H1 (cell line): ENCODE measurements around the gene OR8A1. TPM values are rescaled to one million over a fixed set of nuclear protein-coding genes. Genes with fewer than 3 reads are reported as not detected.

Experiments
- CTCF ChIA-PET: fragments of 300-600 bp; sonication (Branson Sonifier 250); formaldehyde crosslinking; loops from one replicate; lab custom pipeline; 2021; ENCODE audit not compliant: partially characterized antibody; lab: Charles Lee
- POLR2A ChIA-PET: fragments of 300-600 bp; sonication (Branson Sonifier 250); formaldehyde crosslinking; loops from one replicate; lab custom pipeline; 2021; ENCODE audit warnings: inconsistent platforms; ENCODE audit not compliant: partially characterized antibody; lab: Charles Lee
- DNase-seq, 2 experiments: peaks; one replicate each; pipeline versions ENCODE4 v3.0.0 to v3.0.0-alpha.2; 2010 to 2022; ENCODE audit warnings: low spot score in 2 of 2, low read depth in 1 of 2, mixed read lengths in 1 of 2
- FAIRE-seq: peaks from 2 replicates; lab custom pipeline; 2011; peaks lifted over from hg19 to GRCh38; lab: Jason Lieb, UNC
- H2AFZ ChIP-seq: 2 replicates; pipeline ENCODE4 v1.8.1; 2012; ENCODE audit warnings: low read length, inconsistent platforms
- H2AK5ac ChIP-seq: 2 replicates; pipeline ENCODE4 v1.6.1; 2013; ENCODE audit warnings: low read depth, low read length
- H2BK120ac ChIP-seq: replicated peaks from 2 replicates; pipeline ENCODE3; 2013; ENCODE audit warnings: low read depth, low read length, inconsistent platforms
- H2BK12ac ChIP-seq: 2 replicates; pipeline ENCODE4 v1.6.1; 2013; ENCODE audit warnings: low read depth, low read length
- H2BK15ac ChIP-seq: 2 replicates; pipeline ENCODE4 v1.6.1; 2013; ENCODE audit warnings: low read length
- H2BK20ac ChIP-seq: 2 replicates; pipeline ENCODE4 v1.6.1; 2013; ENCODE audit warnings: low read length
- H2BK5ac ChIP-seq: 2 replicates; pipeline ENCODE4 v1.6.1; 2013; ENCODE audit warnings: low read depth, low read length
- H3K14ac ChIP-seq: 2 replicates; pipeline ENCODE4 v1.6.1; 2013; ENCODE audit warnings: inconsistent platforms; ENCODE audit not compliant: insufficient read length
- H3K18ac ChIP-seq: 2 replicates; pipeline ENCODE4 v1.6.1; 2013; ENCODE audit warnings: low read length; ENCODE audit errors: extremely low read depth
- H3K23ac ChIP-seq: 2 replicates; pipeline ENCODE4 v1.6.1; 2013; ENCODE audit warnings: inconsistent platforms; ENCODE audit not compliant: insufficient read length
- H3K23me2 ChIP-seq: 2 replicates; pipeline ENCODE4 v1.6.1; 2013; ENCODE audit warnings: low read depth, low read length
- H3K27ac ChIP-seq: 2 replicates; pipeline ENCODE4 v1.6.1; 2011; ENCODE audit warnings: low read depth, low read length, inconsistent platforms
- H3K27me3 ChIP-seq, 4 experiments: replicated peaks in 1 of 4; 1 replicate in 1 of 4; 2 replicates in 3 of 4; pipeline versions ENCODE4 v1.6.1 to v1.8.1; 2011 to 2013; ENCODE audit warnings: low read length in 3 of 4, mild to moderate bottlenecking in 3 of 4, inconsistent platforms in 2 of 4, mixed read lengths in 2 of 4, moderate library complexity in 1 of 4; ENCODE audit not compliant: control insufficient read depth in 3 of 4, insufficient read depth in 3 of 4; ENCODE audit errors: extremely low read depth in 1 of 4
- H3K36me3 ChIP-seq, 4 experiments: 2 replicates each; pipeline versions ENCODE4 v1.6.1 to v1.8.1; 2011 to 2013; ENCODE audit warnings: mild to moderate bottlenecking in 4 of 4, low read length in 3 of 4, moderate library complexity in 2 of 4, control low read depth in 1 of 4, inconsistent platforms in 1 of 4; ENCODE audit not compliant: insufficient read depth in 4 of 4, control insufficient read depth in 2 of 4
- H3K4ac ChIP-seq: replicated peaks from 2 replicates; pipeline ENCODE3; 2013; ENCODE audit warnings: low read length, low read depth, mixed read lengths, inconsistent platforms; ENCODE audit not compliant: insufficient read length
- H3K4me1 ChIP-seq, 4 experiments: replicated peaks in 1 of 4; 1 replicate in 1 of 4; 2 replicates in 3 of 4; pipeline versions ENCODE4 v1.6.1 to v1.8.1; 2011 to 2013; ENCODE audit warnings: low read length in 3 of 4, inconsistent platforms in 2 of 4, mixed read lengths in 1 of 4; ENCODE audit not compliant: insufficient read depth in 4 of 4, control insufficient read depth in 3 of 4
- H3K4me2 ChIP-seq, 2 experiments: 2 replicates each; pipeline versions ENCODE4 v1.6.1 to v1.8.1; 2011 to 2013; ENCODE audit warnings: low read depth in 2 of 2, low read length in 2 of 2, control low read depth in 1 of 2, inconsistent platforms in 1 of 2, mild to moderate bottlenecking in 1 of 2; ENCODE audit not compliant: insufficient read depth in 1 of 2
- H3K4me3 ChIP-seq, 4 experiments: fragments of 200-600, 300-600 bp in 1 of 4; sonication (generic), shearing (Covaris generic), sonication (Bioruptor Twin) in 1 of 4; 2 replicates each; pipeline versions ENCODE4 v1.5.1 to v1.8.1; 2011 to 2016; ENCODE audit warnings: low read length in 4 of 4, low read depth in 3 of 4, control low read depth in 2 of 4, inconsistent platforms in 2 of 4, mild to moderate bottlenecking in 2 of 4, mixed read lengths in 1 of 4, moderate library complexity in 1 of 4; ENCODE audit not compliant: insufficient read depth in 2 of 4; ENCODE audit errors: extremely low read depth in 1 of 4
- H3K56ac ChIP-seq: replicated peaks from 2 replicates; pipeline ENCODE3; 2013; ENCODE audit warnings: low read depth, mild to moderate bottlenecking, mixed read lengths, low read length, inconsistent platforms; ENCODE audit not compliant: insufficient read length
- H3K79me1 ChIP-seq: 2 replicates; pipeline ENCODE4 v1.6.1; 2013; ENCODE audit warnings: low read depth, low read length, control low read depth
- H3K79me2 ChIP-seq, 2 experiments: 2 replicates each; pipeline versions ENCODE4 v1.6.1 to v1.8.1; 2012 to 2013; ENCODE audit warnings: low read length in 2 of 2, mild to moderate bottlenecking in 2 of 2, inconsistent platforms in 1 of 2; ENCODE audit not compliant: insufficient read depth in 2 of 2, control insufficient read depth in 1 of 2
- H3K9ac ChIP-seq, 4 experiments: replicated peaks in 1 of 4; 1 replicate in 1 of 4; 2 replicates in 3 of 4; pipeline versions ENCODE4 v1.6.1 to v1.8.1; 2011 to 2013; ENCODE audit warnings: low read depth in 3 of 4, low read length in 3 of 4, control low read depth in 2 of 4, mild to moderate bottlenecking in 2 of 4, moderate library complexity in 2 of 4, inconsistent platforms in 1 of 4; ENCODE audit errors: extremely low read depth in 1 of 4
- H3K9me3 ChIP-seq, 2 experiments: 2 replicates each; pipeline versions ENCODE4 v1.6.1 to v1.8.1; 2012 to 2013; ENCODE audit warnings: mild to moderate bottlenecking in 2 of 2, moderate library complexity in 2 of 2, control low read depth in 1 of 2, inconsistent platforms in 1 of 2, low read depth in 1 of 2, low read length in 1 of 2, mixed read lengths in 1 of 2; ENCODE audit not compliant: insufficient read depth in 2 of 2
- H4K20me1 ChIP-seq, 2 experiments: replicated peaks in 1 of 2; 2 replicates each; pipeline versions ENCODE3 to v1.8.1; 2011 to 2013; ENCODE audit warnings: inconsistent platforms in 2 of 2, low read length in 2 of 2, mild to moderate bottlenecking in 1 of 2; ENCODE audit not compliant: insufficient read depth in 2 of 2, control insufficient read depth in 1 of 2
- H4K5ac ChIP-seq: 2 replicates; pipeline ENCODE4 v1.6.1; 2013; ENCODE audit warnings: low read length, low read depth, mixed read lengths, inconsistent platforms; ENCODE audit not compliant: insufficient read length
- H4K8ac ChIP-seq: 2 replicates; pipeline ENCODE4 v1.8.0; 2013; ENCODE audit warnings: mild to moderate bottlenecking, moderate library complexity, low read length, inconsistent platforms; ENCODE audit not compliant: insufficient read depth; ENCODE audit errors: extremely low read depth
- H4K91ac ChIP-seq: replicated peaks from 2 replicates; pipeline ENCODE3; 2013; ENCODE audit warnings: low read length, mixed read lengths, inconsistent platforms; ENCODE audit not compliant: insufficient read length
- BACH1 ChIP-seq: IDR thresholded peaks from 2 replicates; pipeline ENCODE4 v1.6.1; 2012; ENCODE audit warnings: low read length, improper control_type of control experiment
- CTBP2 ChIP-seq: IDR thresholded peaks from 2 replicates; pipeline ENCODE4 v1.7.0; 2011; ENCODE audit warnings: borderline replicate concordance, mild to moderate bottlenecking, moderate library complexity, mixed read lengths, low read length; ENCODE audit not compliant: insufficient read depth, insufficient read length
- EP300 ChIP-seq, 2 experiments: IDR thresholded peaks; 1 replicate in 1 of 2; 2 replicates in 1 of 2; pipeline ENCODE4 v1.6.1; 2011 to 2012; ENCODE audit warnings: low read depth in 2 of 2, low read length in 2 of 2, mild to moderate bottlenecking in 2 of 2, borderline replicate concordance in 1 of 2, inconsistent platforms in 1 of 2, moderate library complexity in 1 of 2
- GABPA ChIP-seq: IDR thresholded peaks from 2 replicates; pipeline ENCODE4 v1.6.1; 2011; ENCODE audit warnings: mild to moderate bottlenecking, low read length, moderate library complexity, borderline replicate concordance; ENCODE audit not compliant: insufficient read depth
- GTF2F1 ChIP-seq: IDR thresholded peaks from 2 replicates; pipeline ENCODE4 v1.6.1; 2012; ENCODE audit warnings: low read depth, low read length, improper control_type of control experiment, borderline replicate concordance
- POLR2AphosphoS5 ChIP-seq: IDR thresholded peaks from 2 replicates; pipeline ENCODE4 v1.6.1; 2011; ENCODE audit warnings: low read depth, low read length
- SRF ChIP-seq: IDR thresholded peaks from 2 replicates; pipeline ENCODE4 v1.6.1; 2011; ENCODE audit warnings: mild to moderate bottlenecking, low read depth, low read length, moderate library complexity
- WGBS, 2 experiments: shearing (Covaris generic) in 1 of 2; methylation state at CpG; one replicate each; pipeline versions ENCODE4 v1.1.6 to v1.1.7; 2013 to 2015; ENCODE audit warnings: low lambda C conversion rate in 2 of 2, mixed read lengths in 2 of 2, inconsistent platforms in 1 of 2, low coverage in 1 of 2, missing lambda C conversion rate in 1 of 2; ENCODE audit not compliant: insufficient replicate concordance in 2 of 2, insufficient coverage in 1 of 2, insufficient read length in 1 of 2; ENCODE audit errors: extremely low coverage in 1 of 2, missing lambda C conversion rate in 1 of 2; 5-methylcytosine and 5-hydroxymethylcytosine counted together
- polyA plus RNA-seq, 7 experiments: library from polyadenylated mRNA; depleted of rRNA in 3 of 7; stranded (reverse) in 5 of 7; unstranded in 2 of 7; fragments of >200 nt in 5 of 7; fragments of 200-250 nt in 2 of 7; gene quantifications; 1 replicate in 5 of 7; 2 replicates in 1 of 7; 4 replicates in 1 of 7; pipeline versions ENCODE4 v1.2.1 to v1.2.3, GENCODE V29; 2011 to 2013; ENCODE audit warnings: missing spikeins in 2 of 7, mixed read lengths in 2 of 7
- total RNA-seq: library from RNA; stranded (reverse); fragmentation: NEBNext Ultra II Directional; extraction: Animal tissue kit (Norgen Biotek cat#: 25700); gene quantifications from 2 replicates; pipeline ENCODE4 v1.2.1, GENCODE V29; 2021

OR8A1 gene
- total and polyA plus RNA-seq, 2 of the 8 experiments (the other 6 are each of a cell fraction or from before 2014, with no cell fraction given), result not detected

GRCh38 chr11:124612045-124612444 is 42.2 kb downstream of the OR8A1 start:
- H3K23ac ChIP-seq, result no peak overlapping the region
- no peak overlapping the region for H4K5ac ChIP-seq
- no peak overlapping the region for H2AK5ac ChIP-seq
- no peak overlapping the region for H4K91ac ChIP-seq
- H2BK5ac ChIP-seq, result no peak overlapping the region
- no peak overlapping the region for H3K4me2 ChIP-seq
- H3K9me3 ChIP-seq, result no peaks in the 10 kb centered on the region
- no peak for FAIRE-seq
- 94% methylated on average over 3 of the region's 3 CpGs; no CpG with 5 or more reads in 1 of the 2 experiments for WGBS, 2 experiments
- no peak overlapping the region for H2BK20ac ChIP-seq
- no peak overlapping the region for H2AFZ ChIP-seq
- H4K8ac ChIP-seq, result no peak overlapping the region
- H3K14ac ChIP-seq, result no peak overlapping the region
- no peak overlapping the region for H3K4ac ChIP-seq
- CTCF ChIA-PET, result interaction anchor here (1.2 to 1.8 kb wide), 3 partner anchors 10 to 196 kb away, joined by 3 to 7 read pairs (median 3); partner anchors contain the start of gene TBRG1
- H3K23me2 ChIP-seq, result no peaks in the 10 kb centered on the region
- H3K36me3 ChIP-seq, result no peaks in the 10 kb centered on the region
- H4K20me1 ChIP-seq, result no peaks in the 10 kb centered on the region
- DNase-seq, result no peak
- H3K27me3 ChIP-seq, result no peaks in the 10 kb centered on the region
- H3K9ac ChIP-seq, result no peak overlapping the region
- no peaks in the 10 kb centered on the region for H3K79me1 ChIP-seq
- no peak for TF ChIP-seq GTF2F1
- TF ChIP-seq SRF, result no peak
- no peak for TF ChIP-seq EP300 (IDR thresholded peaks at IDR 0.05; ENCODE audit: borderline replicate concordance in 1 of 2, low read depth in 2 of 2, low read length in 2 of 2)
- no peak for TF ChIP-seq POLR2AphosphoS5
- no peak for TF ChIP-seq GABPA
- TF ChIP-seq BACH1, result no peak
- TF ChIP-seq CTBP2, result no peak
- no peak overlapping the region for H2BK120ac ChIP-seq
- POLR2A ChIA-PET, result no interaction called here
- H3K4me3 ChIP-seq, result no peak overlapping the region
- no peak overlapping the region for H2BK12ac ChIP-seq
- H2BK15ac ChIP-seq, result no peak overlapping the region
- no peaks in the 10 kb centered on the region for H3K4me1 ChIP-seq
- no peak overlapping the region for H3K27ac ChIP-seq
- no peak overlapping the region for H3K56ac ChIP-seq
- no peaks in the 10 kb centered on the region for H3K79me2 ChIP-seq
- no peak overlapping the region for H3K18ac ChIP-seq
